Progenitor cell of endocrine pancreas (in vitro differentiated cells): ENCODE measurements around the gene PGA4. TPM values are rescaled to one million over a fixed set of nuclear protein-coding genes. Genes with fewer than 3 reads are reported as not detected.

ENCODE experiments used
- DNase-seq: peaks from one replicate; pipeline ENCODE4 v3.0.0; 2021; ENCODE audit warnings: low spot score; ENCODE audit not compliant: unreplicated experiment
- H3K27ac Mint-ChIP-seq: 2 replicates; pipeline ENCODE4 v1.8.0; 2021; ENCODE audit warnings: mild to moderate bottlenecking, moderate library complexity, mixed read lengths
- H3K27me3 Mint-ChIP-seq: 2 replicates; pipeline ENCODE4 v1.8.0; 2021; ENCODE audit warnings: mixed read lengths
- H3K36me3 Mint-ChIP-seq: 2 replicates; pipeline ENCODE4 v1.8.0; 2022; ENCODE audit warnings: mixed read lengths; ENCODE audit not compliant: insufficient read depth
- H3K4me1 Mint-ChIP-seq: 2 replicates; pipeline ENCODE4 v1.8.0; 2021; ENCODE audit warnings: low read depth, mixed read lengths
- H3K4me3 Mint-ChIP-seq: 2 replicates; pipeline ENCODE4 v1.8.0; 2021; ENCODE audit warnings: low read depth, mild to moderate bottlenecking, moderate library complexity, mixed read lengths
- H3K9me3 Mint-ChIP-seq: 2 replicates; pipeline ENCODE4 v1.8.0; 2021; ENCODE audit warnings: low read depth, mixed read lengths
- CTCF ChIP-seq: fragments of 200-600 bp; sonication (generic); IDR thresholded peaks from one replicate; pipeline ENCODE4 v1.5.0; 2021; ENCODE audit warnings: antibody characterized with exemption, mild to moderate bottlenecking; ENCODE audit not compliant: unreplicated experiment
- total RNA-seq: library from RNA; stranded (reverse); gene quantifications from 2 replicates; pipeline ENCODE4 v1.2.1, GENCODE V29; 2021

PGA4 gene
- total RNA-seq, 1 donor from 2014 or later: 0.81 TPM

GRCh38 chr11:61279934-61280659 is 58.0 kb downstream of the PGA4 start:
- Mint-ChIP-seq H3K4me3 (no peak overlapping the region), H3K4me1 (no peaks in the 10 kb centered on the region), H3K9me3 (no peaks in the 10 kb centered on the region), H3K27me3 (peaks cover 3% of the 10 kb centered on the region), H3K27ac (no peak overlapping the region), H3K36me3 (peaks cover 36% of the 10 kb centered on the region)
- no peak for DNase-seq
- TF ChIP-seq CTCF: no peak

- Mint-ChIP-seq H3K4me1 (no peaks in the 10 kb centered on the region), H3K27me3 (peaks cover 3% of the 10 kb centered on the region), H3K9me3 (no peaks in the 10 kb centered on the region), H3K27ac (no peak overlapping the region), H3K36me3 (peaks cover 44% of the 10 kb centered on the region), H3K4me3 (no peak overlapping the region)
- no peak for TF ChIP-seq CTCF
- no peak for DNase-seq
These were observed 58.9 kb downstream of the PGA4 start for GRCh38 chr11:61280883-61281580.

Other genes starting within 250 kb of the PGA4 start
- not detected in 2 replicates for gene CD5, start 119.9 kb upstream of the PGA4 start, total RNA-seq
- gene VPS37C, start 60.9 kb upstream of the PGA4 start, total RNA-seq: 28.1 and 30.8 TPM in 2 replicates
- not detected in 2 replicates for gene PGA3, start 18.8 kb upstream of the PGA4 start, total RNA-seq
- gene PGA5, start 18.8 kb downstream of the PGA4 start, total RNA-seq: 0.60 and 0.69 TPM in 2 replicates
- gene VWCE, start 73.0 kb downstream of the PGA4 start, total RNA-seq: 34.0 and 40.1 TPM in 2 replicates
- gene DDB1, start 110.8 kb downstream of the PGA4 start, total RNA-seq: 251 and 254 TPM in 2 replicates
- 68.1 and 78.8 TPM in 2 replicates for gene TKFC, start 110.9 kb downstream of the PGA4 start, total RNA-seq
- 44.3 and 45.3 TPM in 2 replicates for gene CYB561A3, start 139.5 kb downstream of the PGA4 start, total RNA-seq
- gene TMEM138, start 140.0 kb downstream of the PGA4 start, total RNA-seq: 45.9 and 46.7 TPM in 2 replicates
- gene TMEM216, start 170.2 kb downstream of the PGA4 start, total RNA-seq: 20.6 and 22.2 TPM in 2 replicates
- gene CPSF7, start 207.6 kb downstream of the PGA4 start, total RNA-seq: 133 and 134 TPM in 2 replicates
- 42.2 and 42.9 TPM in 2 replicates for gene SDHAF2, start 207.8 kb downstream of the PGA4 start, total RNA-seq